Sigmoid colon (tissue), 4 donors: ENCODE data around the gene HNF1B.

Experiments
- POLR2A ChIP-seq, 2 donors: fragments of 450-650 bp; IDR thresholded peaks; one replicate each; pipeline ENCODE4 v1.6.1; 2016; ENCODE audit warnings: antibody characterized with exemption in 2 of 2, mild to moderate bottlenecking in 2 of 2, moderate library complexity in 2 of 2
- POLR2AphosphoS5 ChIP-seq, 4 donors: sonication (generic); formaldehyde crosslinking; IDR thresholded peaks; one replicate each; pipeline ENCODE4 v1.6.1; 2017; ENCODE audit warnings: antibody characterized with exemption in 4 of 4
- TF ChIP-seq, protein P1 (sequence below), 4 experiments: fragments of 450-650 bp in 3 of 4; fragments of 200-600 bp in 1 of 4; IDR thresholded peaks; one replicate each; pipeline ENCODE4 v1.5.1; 2016 to 2019; ENCODE audit warnings: antibody characterized with exemption in 4 of 4, mild to moderate bottlenecking in 3 of 4, moderate library complexity in 2 of 4

DNA sequence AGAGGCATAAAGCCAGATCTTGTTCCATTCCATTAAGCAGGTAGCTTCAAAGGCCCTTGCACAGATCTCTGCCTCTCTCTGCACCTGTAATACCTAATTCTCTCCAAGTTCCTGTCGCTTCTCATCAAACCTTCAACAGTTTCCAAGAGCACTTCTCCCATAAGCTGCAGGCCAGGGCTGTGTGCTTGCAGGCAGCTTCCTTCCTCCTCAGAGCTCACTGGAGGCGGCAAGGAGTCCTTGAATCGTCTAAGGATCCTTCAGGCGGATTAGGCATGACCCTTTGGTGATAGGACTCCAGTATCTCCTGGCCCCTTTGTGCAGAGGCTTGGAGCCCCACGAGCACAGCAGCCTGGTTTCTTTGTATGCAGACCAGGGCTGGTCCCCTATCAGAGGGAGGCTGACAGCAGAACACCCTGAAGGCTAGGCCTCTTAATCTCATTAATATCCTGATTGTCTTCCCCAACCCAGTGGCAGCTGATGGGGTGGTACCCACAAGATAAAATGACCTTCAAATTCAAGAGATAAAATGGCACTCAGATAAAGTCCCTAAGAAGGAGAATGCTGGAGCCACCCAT, 19.8 kb downstream of the HNF1B start:
- TF ChIP-seq POLR2A (IDR thresholded peaks at IDR 0.05) (no peak), POLR2AphosphoS5 (IDR thresholded peaks at IDR 0.05) (no peak)
- TF ChIP-seq, protein P1, sequence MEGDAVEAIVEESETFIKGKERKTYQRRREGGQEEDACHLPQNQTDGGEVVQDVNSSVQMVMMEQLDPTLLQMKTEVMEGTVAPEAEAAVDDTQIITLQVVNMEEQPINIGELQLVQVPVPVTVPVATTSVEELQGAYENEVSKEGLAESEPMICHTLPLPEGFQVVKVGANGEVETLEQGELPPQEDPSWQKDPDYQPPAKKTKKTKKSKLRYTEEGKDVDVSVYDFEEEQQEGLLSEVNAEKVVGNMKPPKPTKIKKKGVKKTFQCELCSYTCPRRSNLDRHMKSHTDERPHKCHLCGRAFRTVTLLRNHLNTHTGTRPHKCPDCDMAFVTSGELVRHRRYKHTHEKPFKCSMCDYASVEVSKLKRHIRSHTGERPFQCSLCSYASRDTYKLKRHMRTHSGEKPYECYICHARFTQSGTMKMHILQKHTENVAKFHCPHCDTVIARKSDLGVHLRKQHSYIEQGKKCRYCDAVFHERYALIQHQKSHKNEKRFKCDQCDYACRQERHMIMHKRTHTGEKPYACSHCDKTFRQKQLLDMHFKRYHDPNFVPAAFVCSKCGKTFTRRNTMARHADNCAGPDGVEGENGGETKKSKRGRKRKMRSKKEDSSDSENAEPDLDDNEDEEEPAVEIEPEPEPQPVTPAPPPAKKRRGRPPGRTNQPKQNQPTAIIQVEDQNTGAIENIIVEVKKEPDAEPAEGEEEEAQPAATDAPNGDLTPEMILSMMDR (IDR thresholded peaks at IDR 0.05), result no peak
